Suprapubic skin (tissue), 3 donors: Measurements from ENCODE around the gene S100A5.

Experiments used
- CTCF ChIP-seq, 2 donors: fragments of 200-600 bp in 1 of 2; fragments of 450-650 bp in 1 of 2; sonication (generic) in 1 of 2; IDR thresholded peaks; one replicate each; pipeline ENCODE4 v1.5.1; 2016 to 2019; ENCODE audit warnings: antibody characterized with exemption in 2 of 2, mild to moderate bottlenecking in 1 of 2, moderate library complexity in 1 of 2
- EP300 ChIP-seq: sonication (generic); formaldehyde crosslinking; IDR thresholded peaks from one replicate; pipeline ENCODE4 v1.6.1; 2017; ENCODE audit warnings: antibody characterized with exemption
- POLR2A ChIP-seq, 2 donors: fragments of 450-650 bp; IDR thresholded peaks; one replicate each; pipeline ENCODE4 v1.6.1; 2017; ENCODE audit warnings: antibody characterized with exemption in 2 of 2, mild to moderate bottlenecking in 2 of 2, moderate library complexity in 2 of 2

GRCh38 chr1:153548722-153549688 is 8.3 kb upstream of the S100A5 start, which contains the start of gene S100A3:
- TF ChIP-seq CTCF (IDR thresholded peaks at IDR 0.05), result no peak
- no peak for TF ChIP-seq POLR2A (IDR thresholded peaks at IDR 0.05)
- TF ChIP-seq EP300, result no peak
